ENCODE results near the gene GID8.
A peak's percentile ranks its signal among the peaks of the same experiment; 100 is the strongest.

Gene GID8

DNA sequence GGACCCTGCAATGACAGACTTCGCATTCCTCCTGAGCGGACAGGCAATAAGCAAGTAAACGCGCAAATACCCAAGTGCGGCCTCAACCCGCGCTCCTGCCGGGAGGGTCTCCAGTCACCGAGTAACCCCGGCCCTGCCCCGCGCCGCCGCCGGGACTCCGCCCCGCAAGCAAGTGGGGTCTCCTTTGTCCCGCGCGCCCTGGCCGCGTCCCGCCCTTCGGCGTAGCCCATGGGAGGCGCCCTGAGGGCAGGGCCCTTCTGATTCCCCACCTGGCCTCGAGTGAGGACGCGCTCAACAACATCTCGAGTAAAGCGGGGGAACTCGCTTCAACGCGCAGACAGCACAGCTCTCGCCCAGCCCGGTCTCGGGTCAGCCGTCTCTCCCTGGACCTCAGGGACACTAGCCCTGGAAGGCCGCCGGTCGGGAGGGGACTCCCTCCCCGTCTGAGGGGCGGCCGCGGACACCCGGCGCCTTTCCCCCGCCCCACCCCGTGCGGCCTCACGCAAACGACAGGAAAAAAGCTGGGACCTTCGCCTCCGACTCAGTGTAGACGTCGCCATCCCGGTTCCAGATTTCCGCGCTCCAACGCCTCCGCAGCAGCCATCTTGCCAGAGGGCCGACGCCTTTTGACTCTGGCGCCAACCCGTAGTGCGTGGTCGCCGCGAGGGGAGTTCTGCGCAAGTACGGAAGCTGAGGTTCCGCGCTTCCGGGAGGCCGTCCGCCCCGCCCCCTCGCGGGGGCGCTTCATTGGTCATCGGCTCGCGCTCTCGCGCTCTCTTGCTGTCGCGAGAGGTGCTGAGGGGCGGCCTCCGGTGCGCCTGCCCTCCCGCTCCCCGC is 461 bp upstream of the GID8 start:
- H3K9me3 ChIP-seq (ENCODE audit: low read length), result no peaks in the 10 kb centered on the region
- H3K4me3 ChIP-seq (ENCODE audit: low read depth in 1 of 2, low read length in 2 of 2), result peak overlapping the region; percentile 91 to 99
- H3K27ac ChIP-seq (ENCODE audit: low read depth, low read length), result peak overlapping the region; percentile 80
- H3K36me3 ChIP-seq (ENCODE audit: insufficient read depth, low read length), result peaks cover 19% of the 10 kb centered on the region
- H3K9ac ChIP-seq (ENCODE audit: low read length), result peak overlapping the region; percentile 91
- no peaks in the 10 kb centered on the region for H3K27me3 ChIP-seq (ENCODE audit: control insufficient read depth in 1 of 2, insufficient read depth in 2 of 2, low read length in 2 of 2)
- peaks cover 29% of the 10 kb centered on the region for H3K4me1 ChIP-seq (ENCODE audit: insufficient read depth, low read length)

GRCh38 chr20:62940875-62941274 is 2.9 kb downstream of the GID8 start:
- no peaks in the 10 kb centered on the region for H3K27me3 ChIP-seq (ENCODE audit: control insufficient read depth in 1 of 2, insufficient read depth in 2 of 2, low read length in 2 of 2)
- peaks cover 48% of the 10 kb centered on the region for H3K36me3 ChIP-seq (ENCODE audit: insufficient read depth, low read length)
- H3K9ac ChIP-seq (ENCODE audit: low read length), result no peak overlapping the region
- H3K4me1 ChIP-seq (ENCODE audit: insufficient read depth, low read length), result peaks cover 22% of the 10 kb centered on the region
- no peaks in the 10 kb centered on the region for H3K9me3 ChIP-seq (ENCODE audit: low read length)
- no peak overlapping the region for H3K27ac ChIP-seq (ENCODE audit: low read depth, low read length)
- no peak overlapping the region for H3K4me3 ChIP-seq (ENCODE audit: low read depth in 1 of 2, low read length in 2 of 2)

- no peaks in the 10 kb centered on the region for H3K27me3 ChIP-seq (ENCODE audit: control insufficient read depth in 1 of 2, insufficient read depth in 2 of 2, low read length in 2 of 2)
- H3K9ac ChIP-seq (ENCODE audit: low read length), result no peak overlapping the region
- H3K36me3 ChIP-seq (ENCODE audit: insufficient read depth, low read length), result peaks cover 56% of the 10 kb centered on the region
- no peak overlapping the region for H3K4me3 ChIP-seq (ENCODE audit: low read depth in 1 of 2, low read length in 2 of 2)
- no peaks in the 10 kb centered on the region for H3K9me3 ChIP-seq (ENCODE audit: low read length)
- peaks cover 15% of the 10 kb centered on the region for H3K4me1 ChIP-seq (ENCODE audit: insufficient read depth, low read length)
- H3K27ac ChIP-seq (ENCODE audit: low read depth, low read length), result no peak overlapping the region
Observed at GRCh38 chr20:62941792-62942191, 3.8 kb downstream of the GID8 start.

DNA sequence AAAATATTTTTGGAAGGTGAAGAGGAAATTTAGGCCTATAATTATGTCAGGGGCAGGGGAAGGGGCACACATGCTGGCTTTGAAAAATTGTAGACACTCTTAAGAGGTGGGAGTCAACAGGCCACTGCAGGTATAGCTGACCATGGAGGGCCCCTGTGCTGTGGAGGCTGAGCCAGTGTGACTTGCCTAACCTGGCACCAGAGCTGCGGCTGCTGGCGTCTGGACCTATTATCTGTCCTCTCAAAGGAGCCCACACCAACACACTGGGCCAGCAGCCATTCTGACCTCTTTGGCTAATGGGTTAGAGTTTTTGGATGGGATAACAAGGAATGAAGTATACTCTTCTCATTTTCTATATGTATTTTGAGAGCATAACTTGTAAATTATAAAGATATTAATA is 4.5 kb downstream of the GID8 start:
- H3K9me3 ChIP-seq (ENCODE audit: low read length), result no peaks in the 10 kb centered on the region
- peaks cover 12% of the 10 kb centered on the region for H3K4me1 ChIP-seq (ENCODE audit: insufficient read depth, low read length)
- H3K9ac ChIP-seq (ENCODE audit: low read length), result no peak overlapping the region
- no peak overlapping the region for H3K4me3 ChIP-seq (ENCODE audit: low read depth in 1 of 2, low read length in 2 of 2)
- H3K36me3 ChIP-seq (ENCODE audit: insufficient read depth, low read length), result peaks cover 63% of the 10 kb centered on the region
- no peaks in the 10 kb centered on the region for H3K27me3 ChIP-seq (ENCODE audit: control insufficient read depth in 1 of 2, insufficient read depth in 2 of 2, low read length in 2 of 2)
- H3K27ac ChIP-seq (ENCODE audit: low read depth, low read length), result no peak overlapping the region

GRCh38 chr20:62943396-62943795 is 5.4 kb downstream of the GID8 start:
- peaks cover 70% of the 10 kb centered on the region for H3K36me3 ChIP-seq (ENCODE audit: insufficient read depth, low read length)
- H3K4me1 ChIP-seq (ENCODE audit: insufficient read depth, low read length), result peaks cover 12% of the 10 kb centered on the region
- no peaks in the 10 kb centered on the region for H3K27me3 ChIP-seq (ENCODE audit: control insufficient read depth in 1 of 2, insufficient read depth in 2 of 2, low read length in 2 of 2)
- no peak overlapping the region for H3K4me3 ChIP-seq (ENCODE audit: low read depth in 1 of 2, low read length in 2 of 2)
- H3K9me3 ChIP-seq (ENCODE audit: low read length), result no peaks in the 10 kb centered on the region
- H3K27ac ChIP-seq (ENCODE audit: low read depth, low read length), result no peak overlapping the region
- H3K9ac ChIP-seq (ENCODE audit: low read length), result no peak overlapping the region

- Histone ChIP-seq H3K4me3 (ENCODE audit: low read depth in 1 of 2, low read length in 2 of 2) (no peak overlapping the region), H3K9me3 (ENCODE audit: low read length) (no peaks in the 10 kb centered on the region), H3K27me3 (ENCODE audit: control insufficient read depth in 1 of 2, insufficient read depth in 2 of 2, low read length in 2 of 2) (no peaks in the 10 kb centered on the region), H3K27ac (ENCODE audit: low read depth, low read length) (no peak overlapping the region), H3K9ac (ENCODE audit: low read length) (no peak overlapping the region), H3K4me1 (ENCODE audit: insufficient read depth, low read length) (peaks cover 7% of the 10 kb centered on the region), H3K36me3 (ENCODE audit: insufficient read depth, low read length) (peaks cover 70% of the 10 kb centered on the region)
Observed at GRCh38 chr20:62944184-62944583, 6.2 kb downstream of the GID8 start.

DNA sequence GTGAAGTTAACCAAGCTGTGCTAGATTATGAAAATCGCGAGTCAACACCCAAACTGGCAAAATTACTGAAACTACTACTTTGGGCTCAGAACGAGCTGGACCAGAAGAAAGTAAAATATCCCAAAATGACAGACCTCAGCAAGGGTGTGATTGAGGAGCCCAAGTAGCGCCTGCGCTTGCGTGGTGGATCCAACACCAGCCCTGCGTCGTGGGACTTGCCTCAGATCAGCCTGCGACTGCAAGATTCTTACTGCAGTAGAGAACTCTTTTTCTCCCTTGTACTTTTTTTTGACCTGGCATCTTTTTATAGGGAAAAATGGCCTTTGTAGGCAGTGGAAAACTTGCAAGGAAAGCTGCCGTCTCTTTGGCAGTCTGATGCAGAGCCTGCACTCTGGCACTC is 6.8 kb downstream of the GID8 start:
- no peak overlapping the region for H3K27ac ChIP-seq (ENCODE audit: low read depth, low read length)
- H3K9me3 ChIP-seq (ENCODE audit: low read length), result no peaks in the 10 kb centered on the region
- no peak overlapping the region for H3K9ac ChIP-seq (ENCODE audit: low read length)
- peaks cover 72% of the 10 kb centered on the region for H3K36me3 ChIP-seq (ENCODE audit: insufficient read depth, low read length)
- H3K27me3 ChIP-seq (ENCODE audit: control insufficient read depth in 1 of 2, insufficient read depth in 2 of 2, low read length in 2 of 2), result no peaks in the 10 kb centered on the region
- H3K4me3 ChIP-seq (ENCODE audit: low read depth in 1 of 2, low read length in 2 of 2), result no peak overlapping the region
- peaks cover 2% of the 10 kb centered on the region for H3K4me1 ChIP-seq (ENCODE audit: insufficient read depth, low read length)

DNA sequence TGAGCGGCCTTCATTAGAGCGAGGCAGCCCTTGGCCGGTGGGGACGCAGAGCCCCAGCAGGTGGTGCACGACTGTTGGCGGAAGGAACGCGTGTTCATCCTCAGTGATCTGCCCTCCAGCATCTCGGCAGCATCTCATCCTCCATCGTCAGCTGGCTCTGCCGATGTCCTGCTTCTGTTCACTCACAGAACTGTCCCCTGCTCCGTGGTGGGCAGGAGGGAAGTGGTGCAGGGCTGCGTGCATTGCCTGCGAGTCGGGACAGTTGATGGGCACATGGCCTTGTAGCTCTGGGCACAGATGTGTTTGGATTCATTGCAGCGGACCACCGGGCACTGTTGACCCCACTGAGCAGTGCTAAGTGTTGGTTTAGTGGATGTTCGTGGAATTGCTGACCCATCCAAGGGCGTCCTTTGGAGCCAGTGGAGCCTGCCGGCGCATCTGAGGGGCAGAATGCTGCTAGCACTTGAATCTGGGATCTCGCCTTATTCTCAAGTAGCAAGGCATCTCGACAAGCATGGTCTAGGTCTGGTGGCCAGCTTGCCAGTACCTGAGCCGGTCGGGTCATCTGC is 7.9 kb downstream of the GID8 start:
- Histone ChIP-seq H3K27ac (ENCODE audit: low read depth, low read length) (no peak overlapping the region), H3K4me1 (ENCODE audit: insufficient read depth, low read length) (no peaks in the 10 kb centered on the region), H3K9ac (ENCODE audit: low read length) (no peak overlapping the region), H3K9me3 (ENCODE audit: low read length) (no peaks in the 10 kb centered on the region), H3K27me3 (ENCODE audit: control insufficient read depth in 1 of 2, insufficient read depth in 2 of 2, low read length in 2 of 2) (no peaks in the 10 kb centered on the region), H3K4me3 (ENCODE audit: low read depth in 1 of 2, low read length in 2 of 2) (no peak overlapping the region), H3K36me3 (ENCODE audit: insufficient read depth, low read length) (peaks cover 80% of the 10 kb centered on the region)

- Histone ChIP-seq H3K27ac (ENCODE audit: low read depth, low read length) (no peak overlapping the region), H3K4me3 (ENCODE audit: low read depth in 1 of 2, low read length in 2 of 2) (no peak overlapping the region), H3K9me3 (ENCODE audit: low read length) (no peaks in the 10 kb centered on the region), H3K9ac (ENCODE audit: low read length) (no peak overlapping the region), H3K36me3 (ENCODE audit: insufficient read depth, low read length) (peaks cover 71% of the 10 kb centered on the region), H3K4me1 (ENCODE audit: insufficient read depth, low read length) (peaks cover under 1% of the 10 kb centered on the region), H3K27me3 (ENCODE audit: control insufficient read depth in 1 of 2, insufficient read depth in 2 of 2, low read length in 2 of 2) (no peaks in the 10 kb centered on the region)
Observed at GRCh38 chr20:62946918-62947317, 9.0 kb downstream of the GID8 start.

GRCh38 chr20:62947532-62948300 is 9.8 kb downstream of the GID8 start:
- no peaks in the 10 kb centered on the region for H3K27me3 ChIP-seq (ENCODE audit: control insufficient read depth in 1 of 2, insufficient read depth in 2 of 2, low read length in 2 of 2)
- H3K4me3 ChIP-seq (ENCODE audit: low read depth in 1 of 2, low read length in 2 of 2), result no peak overlapping the region
- no peak overlapping the region for H3K27ac ChIP-seq (ENCODE audit: low read depth, low read length)
- H3K9me3 ChIP-seq (ENCODE audit: low read length), result no peaks in the 10 kb centered on the region
- no peak overlapping the region for H3K9ac ChIP-seq (ENCODE audit: low read length)
- peaks cover 5% of the 10 kb centered on the region for H3K4me1 ChIP-seq (ENCODE audit: insufficient read depth, low read length)
- peaks cover 68% of the 10 kb centered on the region for H3K36me3 ChIP-seq (ENCODE audit: insufficient read depth, low read length)

DNA sequence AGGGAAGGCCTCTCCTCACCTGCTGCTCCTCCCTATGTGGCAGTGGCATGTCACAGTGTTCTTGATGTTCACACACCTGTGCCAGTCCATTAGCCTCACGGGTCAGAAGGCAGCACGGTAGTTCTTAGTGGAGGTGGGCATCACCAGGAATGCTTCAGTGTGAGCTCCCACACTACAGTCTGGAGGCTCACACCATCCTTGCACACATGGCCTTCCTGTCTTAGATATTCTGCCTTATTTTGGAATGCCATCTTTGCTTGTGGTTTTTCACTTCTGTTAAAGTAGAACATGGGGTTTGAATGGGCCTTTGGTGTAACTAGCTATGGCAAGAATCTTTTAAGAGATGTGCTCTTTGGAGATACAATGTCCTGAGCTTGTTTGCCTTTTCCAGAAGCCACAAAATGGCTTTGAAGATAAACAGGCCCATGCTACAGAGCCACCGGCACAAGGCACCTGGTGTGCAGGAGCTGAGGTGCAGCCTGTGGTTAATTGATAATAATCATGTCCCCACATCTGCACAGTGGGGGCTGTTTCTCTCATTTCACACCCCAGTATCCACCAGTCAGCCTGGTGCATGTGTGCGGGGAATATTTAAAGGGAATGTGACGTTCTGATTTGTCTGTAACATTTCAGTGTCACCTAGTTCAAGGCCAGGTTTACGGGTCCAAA is 11.3 kb downstream of the GID8 start:
- H3K27ac ChIP-seq (ENCODE audit: low read depth, low read length), result no peak overlapping the region
- H3K9ac ChIP-seq (ENCODE audit: low read length), result no peak overlapping the region
- H3K9me3 ChIP-seq (ENCODE audit: low read length), result no peaks in the 10 kb centered on the region
- H3K4me1 ChIP-seq (ENCODE audit: insufficient read depth, low read length), result peaks cover 16% of the 10 kb centered on the region
- H3K4me3 ChIP-seq (ENCODE audit: low read depth in 1 of 2, low read length in 2 of 2), result no peak overlapping the region
- peaks cover 52% of the 10 kb centered on the region for H3K36me3 ChIP-seq (ENCODE audit: insufficient read depth, low read length)
- H3K27me3 ChIP-seq (ENCODE audit: control insufficient read depth in 1 of 2, insufficient read depth in 2 of 2, low read length in 2 of 2), result no peaks in the 10 kb centered on the region
